Measurements from ENCODE around the gene XYLT2.

DNA sequence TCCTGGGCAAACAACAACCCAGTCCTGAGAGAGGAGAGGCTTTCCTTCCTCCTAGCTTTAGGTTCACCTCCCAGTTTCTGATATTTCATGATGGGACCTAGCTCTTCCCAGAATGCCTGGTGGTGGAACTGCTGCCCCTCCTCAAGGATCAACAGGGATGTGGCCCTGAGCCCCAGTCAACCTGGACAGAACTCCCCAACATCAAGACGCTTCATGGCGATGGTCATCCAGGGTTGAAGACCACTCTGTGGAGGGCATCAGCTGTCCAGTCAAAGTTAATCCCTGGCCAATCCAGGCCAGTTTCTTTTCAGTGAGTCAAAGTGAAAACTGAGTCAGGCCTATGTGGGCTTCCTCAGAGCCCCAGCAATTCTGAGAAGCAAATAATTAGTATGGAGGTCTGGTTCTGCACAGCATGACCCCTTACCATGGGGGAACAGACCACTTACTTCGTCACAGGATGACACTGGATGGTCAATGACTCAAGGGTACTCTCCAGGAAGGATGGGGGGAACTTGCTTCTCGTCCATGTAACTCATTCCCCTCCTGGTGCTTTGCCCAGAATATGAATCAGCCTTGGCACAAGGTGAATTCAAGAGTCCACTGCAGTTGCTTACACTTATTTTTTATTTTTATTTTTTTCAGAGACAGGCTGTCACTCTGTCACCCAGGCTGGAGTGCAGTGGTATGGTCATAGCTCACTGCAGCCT is 14.7 kb upstream of the XYLT2 start:
- TF ChIP-seq POLR2A (IDR thresholded peaks at IDR 0.05) = no peak
- TF ChIP-seq, protein P1, sequence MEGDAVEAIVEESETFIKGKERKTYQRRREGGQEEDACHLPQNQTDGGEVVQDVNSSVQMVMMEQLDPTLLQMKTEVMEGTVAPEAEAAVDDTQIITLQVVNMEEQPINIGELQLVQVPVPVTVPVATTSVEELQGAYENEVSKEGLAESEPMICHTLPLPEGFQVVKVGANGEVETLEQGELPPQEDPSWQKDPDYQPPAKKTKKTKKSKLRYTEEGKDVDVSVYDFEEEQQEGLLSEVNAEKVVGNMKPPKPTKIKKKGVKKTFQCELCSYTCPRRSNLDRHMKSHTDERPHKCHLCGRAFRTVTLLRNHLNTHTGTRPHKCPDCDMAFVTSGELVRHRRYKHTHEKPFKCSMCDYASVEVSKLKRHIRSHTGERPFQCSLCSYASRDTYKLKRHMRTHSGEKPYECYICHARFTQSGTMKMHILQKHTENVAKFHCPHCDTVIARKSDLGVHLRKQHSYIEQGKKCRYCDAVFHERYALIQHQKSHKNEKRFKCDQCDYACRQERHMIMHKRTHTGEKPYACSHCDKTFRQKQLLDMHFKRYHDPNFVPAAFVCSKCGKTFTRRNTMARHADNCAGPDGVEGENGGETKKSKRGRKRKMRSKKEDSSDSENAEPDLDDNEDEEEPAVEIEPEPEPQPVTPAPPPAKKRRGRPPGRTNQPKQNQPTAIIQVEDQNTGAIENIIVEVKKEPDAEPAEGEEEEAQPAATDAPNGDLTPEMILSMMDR (IDR thresholded peaks at IDR 0.05) = no peak
